Activated T-cell treated with anti-CD3 and anti-CD28 coated beads for 1 hour (primary cell): ENCODE results near the gene FABP3.

Experiments
- DNase-seq: peaks from one replicate; pipeline ENCODE4 v3.0.0-alpha.2; 2020; ENCODE audit warnings: low read depth

The FABP3 gene

DNA sequence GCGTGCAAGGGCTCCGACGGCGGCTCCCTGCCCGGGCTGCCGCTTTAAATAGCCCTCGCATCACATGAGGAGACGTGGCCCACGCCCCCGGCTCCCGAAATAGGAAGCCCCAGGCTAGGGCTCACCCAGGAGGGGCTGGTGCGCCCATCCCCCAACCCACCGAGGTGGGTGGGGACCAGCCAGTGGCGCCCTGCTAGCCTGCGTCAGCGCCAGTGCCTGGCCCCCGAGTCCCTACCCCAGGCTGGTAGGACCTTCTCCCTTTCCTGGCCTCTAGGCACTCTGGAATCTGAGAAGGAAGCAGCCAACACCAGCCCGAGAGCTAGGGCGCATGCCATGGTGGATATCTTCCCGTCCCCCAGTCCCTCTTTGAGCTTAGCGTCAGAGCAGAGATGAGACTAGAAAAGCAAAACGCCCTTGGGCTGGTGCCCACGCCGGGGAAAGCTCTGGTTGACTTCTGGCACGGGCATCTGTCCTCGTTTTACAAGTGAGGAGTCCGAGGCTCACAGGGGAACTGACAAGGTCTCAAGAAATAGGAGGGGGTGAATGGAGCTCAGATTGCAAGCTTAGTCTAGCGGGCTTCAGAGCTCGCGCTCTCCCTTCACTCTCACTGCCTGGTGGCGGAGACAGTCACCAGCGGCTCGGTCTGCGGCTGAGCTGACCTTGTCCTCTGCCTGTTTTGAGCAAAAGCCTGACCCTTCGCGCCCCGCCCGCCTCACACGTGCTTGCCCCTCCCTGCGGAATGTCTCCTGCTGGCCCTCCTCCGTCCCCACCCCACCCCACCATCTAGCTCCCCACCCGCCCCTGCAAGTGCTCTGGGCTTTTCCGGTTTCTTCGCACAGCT, at the start of gene FABP3:
Gene FABP3 (minus strand): TSS at position 21 of the 841 bp plus-strand sequence. CDS start 62 bp downstream, outside the sequence.
- DNase-seq = no peak

DNA sequence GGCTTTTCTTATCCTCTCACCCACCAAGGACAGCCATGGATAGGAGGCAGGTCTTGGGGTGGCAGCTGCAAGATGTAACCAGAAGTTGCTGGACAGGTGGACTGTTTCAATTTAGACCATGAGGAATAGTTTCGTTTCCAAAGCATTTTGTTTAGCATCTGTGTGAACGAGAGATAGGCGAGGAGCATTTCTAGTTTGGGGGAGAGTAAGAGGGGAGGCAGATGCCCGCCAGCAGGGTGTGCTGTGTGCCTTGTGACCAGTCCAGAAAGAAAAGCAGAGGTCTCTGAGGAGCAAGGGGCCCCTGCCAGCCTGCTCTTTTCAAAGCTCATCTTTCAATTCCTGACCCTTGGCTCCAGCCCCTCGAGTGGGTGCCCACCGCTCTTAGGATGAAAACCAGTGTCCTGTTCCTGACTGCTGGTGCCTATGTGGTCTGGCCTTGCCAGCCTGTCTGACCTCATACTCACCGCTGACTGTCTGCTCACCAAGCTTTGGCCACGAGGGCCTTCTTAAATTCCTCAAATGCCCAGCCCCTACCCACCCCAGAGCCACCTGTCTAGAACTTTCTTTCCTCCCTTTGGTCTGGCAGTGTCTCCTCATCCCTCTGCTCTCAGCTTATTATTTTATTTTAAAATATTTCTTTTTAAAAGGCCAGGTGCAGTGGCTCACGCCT, 48.6 kb upstream of the FABP3 start:
- no peak for DNase-seq

DNA sequence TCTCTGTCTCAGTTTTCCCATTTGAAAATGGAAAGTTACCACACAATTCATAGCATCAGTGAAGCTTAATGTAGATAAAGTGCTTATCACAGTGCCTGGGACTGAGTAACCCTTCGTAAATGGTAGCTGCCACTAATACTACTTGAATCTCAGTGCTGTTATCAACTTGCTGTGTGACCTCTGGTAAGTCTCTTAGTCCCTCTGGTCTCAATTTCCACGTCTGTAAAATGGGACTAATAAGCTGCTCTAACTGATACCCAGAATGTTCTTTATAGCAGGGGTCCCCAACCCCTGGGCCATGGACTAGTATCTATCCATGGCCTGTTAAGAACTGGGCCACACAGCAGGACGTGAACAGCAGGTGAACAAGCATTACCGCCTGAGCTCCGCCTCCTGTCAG, 47.8 kb upstream of the FABP3 start:
- no peak for DNase-seq

DNA sequence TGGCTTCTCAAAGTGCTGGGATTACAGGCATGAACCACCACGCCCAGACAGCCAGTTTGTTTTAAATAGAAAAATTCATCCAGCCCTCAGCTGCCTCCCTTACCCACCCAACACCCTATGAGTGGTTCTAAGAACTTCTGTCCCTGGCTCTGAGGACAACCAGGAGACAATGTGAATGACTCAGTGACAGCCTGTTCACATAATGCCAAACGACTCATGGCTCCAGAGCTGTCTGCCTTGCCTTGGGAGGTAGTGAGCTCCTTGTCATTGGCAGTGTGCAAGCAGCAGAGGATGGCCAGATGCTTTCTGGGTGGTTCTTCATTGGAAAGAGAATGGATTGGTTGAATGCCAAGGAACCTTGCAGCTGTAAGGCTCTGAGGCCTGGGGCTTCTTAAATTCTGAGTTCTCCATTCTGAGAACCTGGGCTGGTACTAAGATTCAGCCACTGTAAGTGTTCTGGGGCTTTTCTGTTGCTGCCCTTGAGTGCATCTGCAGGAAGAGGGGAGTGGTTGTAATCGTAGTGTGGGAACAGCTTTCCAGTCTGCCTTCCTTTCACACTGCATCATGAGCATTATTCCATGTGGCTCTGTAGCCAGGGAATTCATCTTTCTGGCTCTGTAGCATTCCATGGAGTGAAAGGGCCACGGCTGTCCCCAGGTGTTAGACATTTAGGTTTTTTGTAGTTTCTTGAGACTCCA, 45.9 kb upstream of the FABP3 start:
- DNase-seq = no peak

DNA sequence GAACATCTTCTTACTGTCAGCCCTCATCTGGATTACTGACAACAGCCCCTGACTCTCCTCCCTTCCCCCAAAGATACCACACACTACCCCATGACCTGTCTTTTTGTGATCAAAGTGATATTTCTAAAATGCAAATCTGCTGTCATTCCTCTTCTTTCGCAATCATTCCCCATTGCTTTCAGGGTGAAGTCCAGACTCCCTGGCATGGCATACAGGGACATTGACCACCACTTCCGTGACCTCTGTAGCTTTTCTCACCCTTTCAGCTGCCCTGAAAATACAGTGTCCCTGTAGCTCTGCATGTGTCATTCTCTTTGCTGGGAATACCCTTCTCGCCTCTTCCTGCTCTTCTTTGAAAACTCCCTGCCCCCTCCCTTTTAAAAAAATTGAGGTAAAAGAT, 44.3 kb upstream of the FABP3 start:
- no peak for DNase-seq

DNA sequence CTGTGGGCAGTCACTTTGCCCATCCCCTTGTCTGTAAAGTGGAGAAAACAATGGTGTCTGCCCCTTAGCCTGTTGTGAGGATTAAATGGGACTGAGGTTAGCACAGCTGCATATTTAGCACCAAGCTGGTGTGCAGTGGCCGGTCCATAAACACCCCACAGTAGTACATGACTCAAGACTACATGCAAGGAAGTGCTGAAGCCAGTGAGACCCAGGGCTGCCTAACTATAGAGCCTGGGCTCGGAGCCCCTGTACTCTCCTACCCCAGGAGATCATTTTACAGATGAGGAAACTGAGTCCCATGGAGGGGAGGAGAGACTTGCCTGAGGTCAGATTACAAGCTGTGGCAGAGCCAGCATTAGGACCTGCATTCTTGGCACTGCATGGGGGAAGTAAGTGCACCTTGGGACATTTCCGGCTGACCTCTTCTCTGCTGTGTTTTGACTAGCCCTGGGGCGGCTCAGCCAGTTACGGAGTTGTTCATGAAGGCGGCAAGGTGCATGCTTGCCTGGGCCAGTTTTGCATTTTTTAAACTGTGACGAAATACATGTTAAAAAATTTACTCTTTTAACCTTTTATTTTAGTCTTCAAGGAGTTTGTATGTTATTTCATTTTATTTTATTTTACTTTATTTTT, 43.3 kb upstream of the FABP3 start:
- DNase-seq = no peak

DNA sequence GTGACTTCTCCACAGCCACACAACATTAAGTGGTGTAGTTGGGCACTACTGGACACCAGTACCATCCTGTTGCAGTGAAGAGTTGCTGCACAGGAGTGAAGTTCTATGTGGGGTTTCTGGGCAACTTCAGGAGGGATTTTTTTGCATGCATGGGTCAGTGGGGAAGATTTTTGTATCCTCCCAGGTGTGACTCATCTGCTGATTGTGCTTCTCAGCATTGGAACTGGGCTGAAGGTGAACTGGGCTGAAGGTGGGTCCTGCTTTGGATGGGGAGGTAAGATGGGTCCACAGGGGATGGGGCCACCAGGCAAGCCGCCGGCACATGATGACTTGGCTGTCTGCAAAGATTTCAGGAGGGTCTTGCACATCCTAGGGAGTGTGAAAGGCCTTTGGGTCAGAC, 42.8 kb upstream of the FABP3 start:
- no peak for DNase-seq

DNA sequence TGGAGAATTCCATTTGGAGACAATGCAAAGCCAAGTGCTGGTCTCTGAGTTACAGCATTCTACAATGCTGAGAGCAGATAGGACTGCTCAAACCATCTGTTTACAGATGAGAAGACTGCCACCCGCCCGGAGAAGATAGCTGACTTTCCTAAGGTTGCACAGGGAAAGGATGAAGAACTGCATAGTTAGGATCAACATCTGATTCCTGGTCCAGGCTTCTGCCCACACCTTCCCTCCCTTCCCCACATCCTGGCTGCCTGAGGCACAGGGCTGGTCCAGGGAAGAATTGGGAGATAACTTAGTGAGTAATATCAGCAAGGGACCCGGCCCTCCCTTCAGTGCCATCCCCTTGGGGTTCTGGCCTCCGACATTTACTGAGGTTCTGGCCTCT, 42.1 kb upstream of the FABP3 start:
- DNase-seq = no peak

DNA sequence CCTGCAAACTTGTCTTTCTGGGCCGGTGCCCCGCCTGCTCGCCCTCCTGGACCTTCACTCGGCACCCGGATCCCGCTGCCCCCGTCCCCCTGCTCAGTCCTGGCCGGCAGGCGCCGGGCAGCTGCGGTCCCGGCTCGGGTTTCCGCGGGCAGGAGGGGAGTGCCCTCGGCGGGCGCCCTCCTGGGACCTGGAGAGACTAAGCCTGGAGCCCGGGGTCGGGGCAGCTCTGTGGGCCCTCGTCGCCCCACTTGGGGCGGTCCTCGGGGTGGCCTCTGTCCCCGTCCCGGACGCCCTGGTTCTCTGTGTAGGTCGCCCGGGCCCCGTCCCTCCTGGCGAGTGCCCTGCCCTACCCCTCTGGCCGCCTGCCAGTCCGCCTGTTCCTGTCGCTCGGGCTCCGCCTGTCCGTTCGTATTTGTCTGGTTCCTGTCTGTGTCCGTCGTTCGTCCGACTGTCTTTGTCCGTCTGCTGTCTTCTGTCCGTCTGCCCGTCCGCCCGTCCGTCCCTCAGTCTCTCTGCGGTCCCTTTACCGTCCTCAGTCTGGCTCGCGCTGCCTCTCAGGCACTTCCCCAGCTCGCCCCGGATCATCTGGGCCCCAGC, 40.6 kb upstream of the FABP3 start:
- DNase-seq = no peak

DNA sequence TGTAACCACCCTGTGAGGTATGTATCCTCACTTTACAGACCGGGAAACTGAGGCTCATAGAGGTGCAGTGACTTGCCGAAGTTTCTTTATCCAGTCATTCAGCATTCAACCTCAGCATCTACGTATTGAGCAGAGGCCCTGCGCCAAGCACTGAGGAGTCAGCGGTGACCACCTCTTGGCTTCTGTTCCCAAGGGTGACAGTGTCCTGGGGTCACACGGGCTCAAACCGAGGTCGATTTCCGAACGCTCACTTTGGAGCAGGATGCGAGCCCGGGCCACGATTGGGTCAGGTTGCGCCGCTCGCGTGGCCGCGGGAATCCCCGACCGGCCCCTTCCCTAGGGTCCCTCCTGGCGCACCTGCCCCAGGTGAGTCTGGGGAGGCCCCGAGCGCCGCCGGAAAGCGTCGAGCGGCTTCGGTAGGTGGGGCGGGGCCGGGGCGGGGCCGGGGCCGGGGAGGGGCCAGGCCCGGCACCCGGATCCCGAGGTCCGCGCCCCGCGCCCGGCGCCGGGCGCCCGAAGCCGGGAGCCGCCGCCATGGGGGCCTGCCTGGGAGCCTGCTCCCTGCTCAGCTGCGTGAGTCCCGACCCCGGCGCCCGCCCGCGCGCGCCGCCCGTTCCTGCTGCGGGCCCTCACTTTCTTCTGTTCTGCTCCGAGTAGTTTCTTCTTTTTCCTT, 40.0 kb upstream of the FABP3 start, which contains the start of gene SERINC2:
Gene SERINC2 (plus strand): TSS at position 482 of the 673 bp plus-strand sequence. CDS start 53 bp downstream, at position 535.
- no peak for DNase-seq

DNA sequence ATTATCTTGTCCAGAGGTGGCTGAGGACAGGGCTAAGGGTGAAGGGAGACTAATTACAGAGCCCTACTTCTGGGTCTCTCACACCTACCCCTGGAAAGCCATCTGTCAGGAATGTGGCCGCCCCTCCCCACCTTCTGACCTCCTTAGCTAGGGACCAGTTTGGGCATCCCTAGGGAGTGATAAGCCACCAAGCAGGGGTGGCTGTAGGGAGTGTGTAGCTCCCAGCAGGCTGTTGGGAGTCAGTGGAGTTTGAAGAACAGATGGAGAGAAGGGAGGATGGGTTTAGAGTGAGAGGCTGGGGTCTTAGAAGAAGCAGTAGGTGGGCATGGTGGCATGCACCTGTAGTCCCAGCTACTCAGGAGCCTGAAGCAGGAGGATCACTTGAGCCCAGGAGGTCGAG, 39.3 kb upstream of the FABP3 start:
- no peak for DNase-seq

DNA sequence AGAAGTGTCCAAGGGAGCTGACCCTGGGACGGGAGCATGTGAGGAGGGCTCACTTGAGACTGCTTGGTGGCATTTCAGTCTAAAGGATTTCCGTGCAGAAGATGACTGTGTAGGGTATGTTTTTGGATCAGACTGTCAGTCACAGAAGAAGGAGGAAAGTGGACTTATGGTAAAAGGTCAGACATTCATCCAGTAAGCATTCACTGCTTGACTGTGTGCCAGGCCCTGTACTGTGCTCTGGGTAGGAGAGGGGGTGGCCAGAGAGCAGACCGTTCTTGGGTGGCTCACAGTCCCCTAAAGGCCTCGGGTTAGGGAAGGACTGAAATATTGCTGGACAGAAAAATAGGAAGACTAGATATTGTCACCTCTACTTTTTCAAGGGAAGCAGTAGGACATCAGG, 38.0 kb upstream of the FABP3 start:
- no peak for DNase-seq

DNA sequence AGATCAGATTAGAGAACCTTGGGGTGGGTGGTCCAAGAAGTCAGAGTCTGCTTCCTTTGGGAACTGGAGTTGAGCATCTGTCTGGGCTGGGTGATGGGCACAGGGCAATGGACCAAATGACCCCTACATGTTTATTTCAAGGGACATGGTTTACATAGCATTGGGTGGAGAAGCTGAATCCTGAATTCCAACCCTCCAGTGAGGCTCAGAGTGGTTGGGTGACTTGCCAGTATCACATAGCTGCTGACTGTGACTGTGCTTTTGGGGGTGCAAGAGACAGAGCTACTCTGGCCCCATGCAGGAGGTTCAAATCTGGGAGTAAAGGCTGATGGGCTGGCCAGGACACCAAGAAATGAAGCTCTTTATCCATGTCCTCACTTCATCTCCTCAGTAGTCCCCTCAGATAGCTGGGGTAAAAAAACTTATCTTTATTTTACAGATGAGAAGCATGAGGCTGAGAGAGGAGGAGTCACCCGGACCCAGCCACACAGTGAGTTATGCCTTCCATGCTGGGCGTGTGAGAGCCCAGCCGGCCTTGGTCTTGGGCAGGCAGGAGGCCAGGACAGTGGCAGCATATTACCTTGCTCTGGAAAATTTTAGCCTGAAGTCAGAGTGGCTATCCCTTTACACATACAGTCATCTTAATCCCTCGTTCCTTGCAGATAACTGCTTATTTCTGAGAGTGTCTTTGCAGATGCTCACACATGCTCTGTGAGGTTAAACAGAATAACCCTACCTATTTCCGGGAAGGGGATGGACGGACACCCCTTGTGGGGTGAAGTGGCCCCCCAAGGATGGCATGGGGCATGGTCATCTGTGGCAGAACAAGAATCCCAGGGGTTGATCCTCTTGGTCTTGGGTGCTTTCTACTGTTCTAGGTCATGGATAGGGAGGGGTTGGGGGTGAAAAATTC, 37.3 kb upstream of the FABP3 start:
- DNase-seq = no peak

DNA sequence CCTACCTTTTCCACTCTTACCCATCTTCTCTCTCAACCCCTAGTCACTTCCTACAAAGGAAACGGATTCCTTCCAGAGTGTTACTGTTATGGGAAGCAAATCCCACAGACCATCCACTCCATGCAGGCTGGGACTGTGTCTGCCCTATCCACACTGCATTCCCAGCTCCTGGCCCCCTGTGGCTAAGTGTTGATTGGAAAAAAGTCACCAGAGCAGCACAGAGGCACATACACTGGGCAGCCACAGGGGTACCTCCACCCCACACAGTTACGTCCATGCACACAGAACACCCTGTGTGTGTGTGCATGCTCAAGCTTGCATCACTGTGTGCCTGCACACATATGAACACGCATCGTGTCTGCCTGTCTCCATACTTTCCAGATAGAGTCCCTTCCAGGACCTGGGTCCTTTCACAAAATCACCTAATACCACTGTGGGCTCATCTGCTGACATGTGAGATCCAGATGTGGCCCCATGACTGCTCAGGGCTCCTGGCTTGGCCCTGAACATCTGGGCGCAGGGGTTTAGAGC, 36.0 kb upstream of the FABP3 start:
- DNase-seq = no peak

DNA sequence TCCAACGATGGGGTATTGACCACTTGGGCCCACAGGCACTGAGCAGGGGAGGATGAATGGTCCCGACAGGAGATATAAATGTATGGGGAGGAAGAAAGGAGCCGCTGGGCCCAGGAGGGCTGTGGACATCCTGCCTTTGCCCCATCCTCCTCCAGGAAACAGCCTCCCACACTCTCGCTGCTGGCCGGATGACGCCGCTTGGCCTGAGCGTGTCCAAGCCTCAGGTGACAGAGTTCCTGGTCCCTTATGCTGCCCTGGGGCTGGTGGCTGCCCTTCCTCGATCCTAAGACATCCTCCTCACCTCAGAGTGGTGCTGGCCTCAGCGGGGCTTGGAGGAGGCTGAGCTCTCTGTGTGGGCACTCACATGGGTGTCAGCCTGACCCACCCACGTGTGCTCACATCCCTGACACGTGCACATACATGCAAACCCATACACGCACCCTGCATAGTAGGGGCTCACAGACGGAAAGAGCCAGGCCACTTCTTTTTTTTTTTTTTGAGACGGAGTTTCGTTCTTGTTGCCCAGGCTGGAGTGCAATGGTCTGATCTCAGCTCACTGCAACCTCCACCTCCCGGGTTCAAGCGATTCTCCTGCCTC, 34.3 kb upstream of the FABP3 start:
- no peak for DNase-seq

DNA sequence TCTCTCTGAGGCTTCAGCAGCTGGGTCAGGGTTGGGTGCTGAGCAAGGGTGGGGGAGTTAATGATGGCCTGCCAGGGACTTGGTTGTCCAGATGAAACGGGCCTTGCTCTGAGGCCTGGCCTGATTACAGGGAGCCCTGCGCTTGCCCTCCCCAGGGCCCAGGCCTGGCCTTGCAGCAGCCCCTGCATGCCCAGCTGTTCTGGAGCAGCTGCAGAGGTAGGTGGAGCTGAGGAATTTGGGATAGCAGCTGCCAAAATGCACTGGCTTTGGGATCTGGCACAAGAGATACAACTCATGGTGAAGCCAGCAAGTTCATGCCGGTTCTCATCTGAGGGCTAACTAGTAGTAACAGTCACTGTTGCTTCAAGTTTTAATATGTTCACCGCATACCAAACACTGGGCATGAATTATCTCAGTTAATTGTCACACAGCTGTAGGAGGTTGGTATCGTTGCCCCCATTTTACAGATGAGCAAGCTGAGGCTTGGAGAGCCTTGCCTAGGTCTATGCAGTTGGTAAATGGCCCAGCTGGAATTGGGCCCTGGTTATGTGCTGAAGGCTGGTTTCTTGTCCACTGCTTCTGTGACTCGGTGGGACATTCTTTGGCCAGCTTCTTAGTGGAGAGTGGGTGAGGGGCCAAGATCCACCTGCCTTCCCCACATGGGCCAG, 32.8 kb upstream of the FABP3 start:
- no peak for DNase-seq

DNA sequence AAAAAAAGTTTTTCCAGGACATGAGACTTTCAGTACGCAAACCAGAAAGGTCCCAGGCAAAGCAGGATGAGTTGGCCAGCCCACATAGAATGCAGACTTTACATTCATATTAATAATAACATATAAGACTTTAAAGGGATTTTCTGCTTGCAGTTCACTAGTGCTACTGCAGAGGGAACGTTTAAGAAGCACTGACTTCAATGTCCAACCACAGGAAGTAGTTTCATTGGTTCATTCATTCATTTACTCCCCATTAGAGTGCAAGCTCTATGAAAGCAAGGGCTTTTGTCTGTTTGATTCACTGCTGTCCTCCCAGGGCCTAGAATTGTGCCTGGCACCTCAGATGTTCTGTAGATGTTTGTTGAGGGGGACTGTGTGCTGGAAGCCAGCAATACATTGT, 28.4 kb upstream of the FABP3 start:
- DNase-seq = no peak

DNA sequence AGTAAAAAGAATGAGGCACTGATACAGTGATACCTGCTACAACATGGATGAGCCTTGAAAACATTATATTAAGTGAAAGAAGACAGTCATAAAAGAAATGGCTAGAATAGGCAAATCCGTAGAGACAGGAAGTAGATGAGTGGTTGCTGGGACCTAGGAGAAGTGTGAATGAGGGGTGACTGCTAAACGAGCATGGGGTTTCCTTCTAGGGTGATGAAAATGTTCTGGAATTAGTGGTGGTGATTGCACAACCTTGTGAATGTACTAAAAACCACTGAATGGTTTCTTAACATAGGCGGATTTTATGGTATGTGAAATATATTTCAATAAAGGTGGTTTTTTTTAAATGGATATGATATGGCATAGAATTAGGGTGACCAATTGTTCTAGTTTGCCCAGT, 27.5 kb upstream of the FABP3 start:
- no peak for DNase-seq

DNA sequence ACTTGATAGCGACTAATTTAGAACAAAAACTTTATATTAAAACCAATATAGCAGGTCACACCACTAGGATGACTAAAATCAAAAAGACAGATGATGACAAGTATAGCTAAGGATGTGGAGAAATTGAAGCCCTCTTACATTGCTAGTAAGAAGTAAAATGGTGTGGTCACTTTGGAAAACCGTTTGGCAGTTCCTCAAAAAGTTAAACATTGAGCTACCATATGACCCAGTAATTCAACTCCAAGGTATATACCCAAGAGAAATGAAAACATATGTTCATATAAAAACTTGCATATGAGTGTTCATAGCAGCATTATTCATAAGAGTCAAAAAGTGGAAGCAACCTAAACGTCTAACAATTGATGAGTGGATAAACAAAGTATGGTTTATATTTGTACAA, 27.1 kb upstream of the FABP3 start:
- no peak for DNase-seq
